Liver (tissue), 9 donors: ENCODE measurements around the gene LAD1. TPM values are rescaled to one million over a fixed set of nuclear protein-coding genes. Genes with fewer than 3 reads are reported as not detected.

Source experiments
- DNase-seq: peaks from one replicate; pipeline ENCODE4 v3.0.0-alpha.2; 2017; ENCODE audit warnings: low spot score
- H3K27ac ChIP-seq, 2 donors: one replicate each; pipeline ENCODE4 v1.7.0; 2013; ENCODE audit warnings: inconsistent platforms in 2 of 2, low read length in 2 of 2, control low read depth in 1 of 2, low read depth in 1 of 2, mild to moderate bottlenecking in 1 of 2
- H3K27me3 ChIP-seq, 4 donors: one replicate each; pipeline versions ENCODE4 v1.6.1 to v1.7.0; 2013; ENCODE audit warnings: low read length in 3 of 4, inconsistent platforms in 1 of 4, mild to moderate bottlenecking in 1 of 4, moderate library complexity in 1 of 4; ENCODE audit not compliant: control insufficient read depth in 4 of 4, insufficient read depth in 4 of 4
- H3K36me3 ChIP-seq, 4 donors: one replicate each; pipeline versions ENCODE4 v1.6.1 to v1.7.0; 2013; ENCODE audit warnings: low read length in 3 of 4, mild to moderate bottlenecking in 3 of 4, low read depth in 1 of 4, moderate library complexity in 1 of 4; ENCODE audit not compliant: control insufficient read depth in 4 of 4, insufficient read depth in 3 of 4
- H3K4me1 ChIP-seq, 4 donors: one replicate each; pipeline versions ENCODE4 v1.6.1 to v1.7.0; 2013; ENCODE audit warnings: low read length in 3 of 4, mild to moderate bottlenecking in 3 of 4, moderate library complexity in 1 of 4; ENCODE audit not compliant: control insufficient read depth in 4 of 4, insufficient read depth in 4 of 4
- H3K4me3 ChIP-seq, 3 donors: one replicate each; pipeline versions ENCODE4 v1.6.1 to v1.7.0; 2013; ENCODE audit warnings: low read length in 3 of 3, control low read depth in 1 of 3, low read depth in 1 of 3, mild to moderate bottlenecking in 1 of 3
- H3K9ac ChIP-seq, 2 donors: one replicate each; pipeline ENCODE4 v1.7.0; 2013; ENCODE audit warnings: low read length in 2 of 2, mild to moderate bottlenecking in 2 of 2, moderate library complexity in 2 of 2, control low read depth in 1 of 2, low read depth in 1 of 2
- H3K9me3 ChIP-seq, 4 donors: one replicate each; pipeline versions ENCODE4 v1.6.1 to v1.7.0; 2013; ENCODE audit warnings: low read length in 3 of 4; ENCODE audit not compliant: control insufficient read depth in 4 of 4
- ATF3 ChIP-seq: IDR thresholded peaks from 2 replicates; pipeline ENCODE4 v1.6.1; 2016; ENCODE audit warnings: antibody characterized with exemption
- CTCF ChIP-seq: fragments of 150-350 bp; IDR thresholded peaks from 2 replicates; pipeline ENCODE4 v1.5.1; 2017; ENCODE audit warnings: improper control_type of control experiment, low read depth, low read length; ENCODE audit not compliant: missing input control
- EGR1 ChIP-seq, 2 donors: IDR thresholded peaks; 2 replicates each; pipeline ENCODE4 v1.6.1; 2016 to 2018; ENCODE audit warnings: antibody characterized with exemption in 2 of 2, low read depth in 2 of 2
- FOXA1 ChIP-seq: IDR thresholded peaks from 2 replicates; pipeline ENCODE4 v1.6.1; 2016; ENCODE audit warnings: antibody characterized with exemption
- FOXA2 ChIP-seq: IDR thresholded peaks from 2 replicates; pipeline ENCODE4 v1.6.1; 2016; ENCODE audit warnings: antibody characterized with exemption
- HNF4A ChIP-seq, 2 donors: conservative IDR thresholded peaks; 2 replicates each; pipeline ENCODE4 v1.6.1; 2016; ENCODE audit warnings: antibody characterized with exemption in 2 of 2, mild to moderate bottlenecking in 2 of 2
- MAX ChIP-seq: IDR thresholded peaks from 2 replicates; pipeline ENCODE4 v1.6.1; 2016; ENCODE audit warnings: antibody characterized with exemption
- NR2F2 ChIP-seq: IDR thresholded peaks from 2 replicates; pipeline ENCODE4 v1.6.1; 2016; ENCODE audit warnings: antibody characterized with exemption
- RAD21 ChIP-seq, 2 donors: IDR thresholded peaks; 2 replicates each; pipeline ENCODE4 v1.6.1; 2016; ENCODE audit warnings: antibody characterized with exemption in 2 of 2, mild to moderate bottlenecking in 2 of 2
- REST ChIP-seq: IDR thresholded peaks from 2 replicates; pipeline ENCODE4 v1.6.1; 2016; ENCODE audit warnings: antibody characterized with exemption, mild to moderate bottlenecking
- RXRA ChIP-seq, 2 donors: IDR thresholded peaks; 2 replicates each; pipeline ENCODE4 v1.6.1; 2017 to 2018; ENCODE audit warnings: antibody characterized with exemption in 2 of 2, mild to moderate bottlenecking in 1 of 2
- SP1 ChIP-seq: IDR thresholded peaks from 2 replicates; pipeline ENCODE4 v1.6.1; 2018; ENCODE audit warnings: antibody characterized with exemption, mild to moderate bottlenecking
- TAF1 ChIP-seq: conservative IDR thresholded peaks from 2 replicates; pipeline ENCODE4 v1.6.1; 2016; ENCODE audit warnings: antibody characterized with exemption, mild to moderate bottlenecking
- ZBTB33 ChIP-seq: IDR thresholded peaks from 2 replicates; pipeline ENCODE4 v1.6.1; 2016; ENCODE audit warnings: antibody characterized with exemption
- WGBS: extraction: QIAGEN DNeasy Blood & Tissue Kit; methylation state at CpG from one replicate; pipeline ENCODE4 v1.1.7; 2013; 5-methylcytosine and 5-hydroxymethylcytosine counted together
- polyA plus RNA-seq, 2 donors: library from polyadenylated mRNA; stranded (reverse) in 1 of 2; unstranded in 1 of 2; fragments of 200-250 nt in 1 of 2; fragments of >200 nt in 1 of 2; fragmentation: Nextera tagmentation in 1 of 2; extraction: Ambion mirVana in 1 of 2; gene quantifications; one replicate each; pipeline versions ENCODE4 v1.2.1 to v1.2.3, GENCODE V29; 2013 to 2015
- total RNA-seq, 2 donors: library from RNA; depleted of rRNA; stranded (reverse); fragments of >200 nt; gene quantifications; one replicate each; pipeline ENCODE4 v1.2.3, GENCODE V29; 2014
- donor health status: healthy.
- donor health status: healthy.
- donor health status: healthy.
- donor health status: healthy.
- donor health status: healthy.

The LAD1 gene
- total and polyA plus RNA-seq, 4 donors = 3.4 to 13.7 (median 8.5) TPM

- Histone ChIP-seq H3K9me3 (no peaks in the 10 kb centered on the region), H3K4me1 (peaks cover 19 to 61% (median 41%) of the 10 kb centered on the region in 4 donors), H3K27me3 (no peaks in the 10 kb centered on the region), H3K27ac (peak overlapping the region; percentile 84 to 87), H3K36me3 (no peaks in the 10 kb centered on the region), H3K4me3 (no peak overlapping the region), H3K9ac (no peak overlapping the region)
- no peak for DNase-seq
- TF ChIP-seq RXRA (IDR thresholded peaks at IDR 0.05) (peak in 1 of 2 donors; percentile 17), MAX (no peak), HNF4A (conservative IDR thresholded peaks at IDR 0.05) (peak; percentile 36 to 47), SP1 (peak; percentile 38)
- WGBS = 47% methylated on average over 4 of the region's 4 CpGs
These were observed 3.2 kb downstream of the LAD1 start for GRCh38 chr1:201395936-201396335.

GRCh38 chr1:201394591-201394990, 4.5 kb downstream of the LAD1 start:
- DNase-seq = no peak
- Histone ChIP-seq H3K4me1 (peaks cover 15 to 50% (median 32%) of the 10 kb centered on the region in 4 donors), H3K4me3 (no peak overlapping the region), H3K27ac (no peak overlapping the region), H3K9ac (no peak overlapping the region), H3K36me3 (no peaks in the 10 kb centered on the region), H3K9me3 (no peaks in the 10 kb centered on the region), H3K27me3 (no peaks in the 10 kb centered on the region)
- TF ChIP-seq FOXA2 (no peak), TAF1 (no peak)
- 86% methylated on average over 3 of the region's 3 CpGs for WGBS

- no peak overlapping the region for H3K27ac ChIP-seq
These were observed 6.0 kb downstream of the LAD1 start for GRCh38 chr1:201393076-201393475.

More at GRCh38 chr1:201393076-201393475, 6.0 kb downstream of the LAD1 start:
- Histone ChIP-seq H3K9ac (no peak overlapping the region), H3K4me3 (no peak overlapping the region), H3K9me3 (no peaks in the 10 kb centered on the region), H3K36me3 (peaks cover 0 to 3% (median 0%) of the 10 kb centered on the region in 4 donors), H3K4me1 (peaks cover 7 to 36% (median 23%) of the 10 kb centered on the region in 4 donors), H3K27me3 (no peaks in the 10 kb centered on the region)
- TF ChIP-seq FOXA1 (no peak), MAX (no peak), RAD21 (IDR thresholded peaks at IDR 0.05) (no peak), TAF1 (no peak), NR2F2 (no peak), ZBTB33 (no peak), REST (no peak), RXRA (IDR thresholded peaks at IDR 0.05) (no peak), ATF3 (no peak), EGR1 (IDR thresholded peaks at IDR 0.05; ENCODE audit: low read depth in 2 of 2) (no peak), CTCF (no peak), HNF4A (conservative IDR thresholded peaks at IDR 0.05) (no peak)
- 84% methylated on average over 3 of the region's 3 CpGs for WGBS
- DNase-seq = no peak
